Gastrocnemius medialis (tissue), 4 donors: ENCODE data around the gene PILRB.

Experiments used
- CTCF ChIP-seq, 5 experiments: fragments of 450-650 bp in 3 of 5; fragments of 200-600 bp in 2 of 5; sonication (generic) in 2 of 5; IDR thresholded peaks in 4 of 5; conservative IDR thresholded peaks in 1 of 5; 1 replicate in 4 of 5; 2 replicates in 1 of 5; pipeline ENCODE4 v1.5.1; 2016 to 2019; ENCODE audit warnings: antibody characterized with exemption in 5 of 5, mild to moderate bottlenecking in 3 of 5, moderate library complexity in 3 of 5
- POLR2A ChIP-seq, 2 donors: fragments of 450-650 bp; IDR thresholded peaks; one replicate each; pipeline ENCODE4 v1.6.1; 2017; ENCODE audit warnings: antibody characterized with exemption in 2 of 2, mild to moderate bottlenecking in 2 of 2, moderate library complexity in 2 of 2

GRCh38 chr7:100413889-100414288 lies 56.0 kb downstream of the PILRB start:
- no peak for TF ChIP-seq CTCF (IDR thresholded peaks at IDR 0.05 in 4 of 5, conservative IDR thresholded peaks at IDR 0.05 in 1 of 5)
- no peak for TF ChIP-seq POLR2A (IDR thresholded peaks at IDR 0.05)
